GM19239 (cell line): ENCODE data around the gene ADGRE2.
"Not testable (repeated sequence)": the region's sequence is repeated elsewhere in the genome, so short reads cannot be mapped to it uniquely, and the experiment has no call there.

Experiments
- DNase-seq: peaks from one replicate; pipeline ENCODE4 v3.0.0; 2011; ENCODE audit warnings: low spot score; ENCODE audit not compliant: insufficient read length
- FAIRE-seq: peaks from 2 replicates; lab custom pipeline; 2011; peaks lifted over from hg19 to GRCh38; lab: Jason Lieb, UNC

Gene ADGRE2

GRCh38 chr19:14778110-14778845 lies at the start of gene ADGRE2:
TSS of gene ADGRE2 (minus strand) at chr19:14778560. CDS start at chr19:14776756, 1,804 bp downstream.
- FAIRE-seq, DNase-seq: not testable (repeated sequence)

GRCh38 chr19:14826006-14826405 lies 47.6 kb upstream of the ADGRE2 start:
- DNase-seq (no peak), FAIRE-seq (no peak)

GRCh38 chr19:14821937-14822336 lies 43.6 kb upstream of the ADGRE2 start:
- DNase-seq (no peak), FAIRE-seq (no peak)

GRCh38 chr19:14818588-14818987 lies 40.2 kb upstream of the ADGRE2 start:
- DNase-seq (no peak), FAIRE-seq (no peak)

- no peak for DNase-seq
- no peak for FAIRE-seq
Observed at GRCh38 chr19:14817052-14817451, 38.7 kb upstream of the ADGRE2 start.

GRCh38 chr19:14814982-14815652 lies 36.8 kb upstream of the ADGRE2 start:
- no peak for FAIRE-seq
- no peak for DNase-seq

GRCh38 chr19:14809272-14810057 lies 31.1 kb upstream of the ADGRE2 start:
- no peak for FAIRE-seq

GRCh38 chr19:14804765-14805164 lies 26.4 kb upstream of the ADGRE2 start:
- no peak for FAIRE-seq
- no peak for DNase-seq

More at GRCh38 chr19:14809272-14810057, 31.1 kb upstream of the ADGRE2 start:
- no peak for DNase-seq

- DNase-seq (no peak), FAIRE-seq (no peak)
Observed at GRCh38 chr19:14798760-14799159, 20.4 kb upstream of the ADGRE2 start.

GRCh38 chr19:14796021-14796420 lies 17.7 kb upstream of the ADGRE2 start:
- DNase-seq, result no peak
- no peak for FAIRE-seq

GRCh38 chr19:14795078-14795721 lies 16.8 kb upstream of the ADGRE2 start:
- no peak for FAIRE-seq
- no peak for DNase-seq

- not testable (repeated sequence) for DNase-seq, FAIRE-seq
Observed at GRCh38 chr19:14792250-14792649, 13.9 kb upstream of the ADGRE2 start.

- DNase-seq, result no peak
- FAIRE-seq, result no peak
Observed at GRCh38 chr19:14786421-14786851, 8.1 kb upstream of the ADGRE2 start.

GRCh38 chr19:14785102-14785793 lies 6.9 kb upstream of the ADGRE2 start:
- FAIRE-seq, result peak; percentile 66
- DNase-seq, result not testable (repeated sequence)

- DNase-seq, result not testable (repeated sequence)
Observed at GRCh38 chr19:14784730-14785101, 6.4 kb upstream of the ADGRE2 start.

GRCh38 chr19:14783410-14783998 lies 5.1 kb upstream of the ADGRE2 start:
- DNase-seq, FAIRE-seq: not testable (repeated sequence)

More at GRCh38 chr19:14784730-14785101, 6.4 kb upstream of the ADGRE2 start:
- FAIRE-seq, result peak; percentile 93

- FAIRE-seq (no peak), DNase-seq (no peak)
Observed at GRCh38 chr19:14782626-14783409, 4.5 kb upstream of the ADGRE2 start.

- DNase-seq, FAIRE-seq: not testable (repeated sequence)
Observed at GRCh38 chr19:14781713-14782536, 3.6 kb upstream of the ADGRE2 start.
